Panc1 (cell line): ENCODE results near the gene SNX22. TPM values are rescaled to one million over a fixed set of nuclear protein-coding genes. Genes with fewer than 3 reads are reported as not detected.

Experiments used
- ATAC-seq: fragments of 200-7000 bp; cut with Tn5 transposase; 2 replicates; pipeline ENCODE4 v1.9.1; 2020; ENCODE audit warnings: mild to moderate bottlenecking, moderate library complexity
- BruUV-seq: library from RNA; stranded (reverse); fragments of 400-500 nt; replicated peaks from 2 replicates; lab custom pipeline; 2021; lab: Mats Ljungman, UMichigan
- CTCF ChIA-PET: fragments of 300-600 bp; sonication (Branson Sonifier 250); formaldehyde crosslinking; loops from one replicate; lab custom pipeline; 2022; ENCODE audit warnings: antibody characterized with exemption; lab: Charles Lee
- POLR2A ChIA-PET: fragments of 300-600 bp; sonication (Branson Sonifier 250); formaldehyde crosslinking; loops from one replicate; lab custom pipeline; 2022; ENCODE audit warnings: antibody characterized with exemption; lab: Charles Lee
- DNase-seq: peaks from one replicate; pipeline ENCODE4 v3.0.0-alpha.2; 2010; ENCODE audit warnings: low read depth, low spot score
- H3K27ac ChIP-seq: 2 replicates; pipeline ENCODE4 v1.5.1; 2011; ENCODE audit warnings: mild to moderate bottlenecking, low read length, inconsistent platforms
- H3K27me3 ChIP-seq: fragments of 200-500 bp; sonication (Bioruptor generic); 2 replicates; pipeline ENCODE4 v1.6.0; 2014; ENCODE audit warnings: low read length, inconsistent platforms; ENCODE audit not compliant: control insufficient read depth, insufficient read depth
- H3K36me3 ChIP-seq: fragments of 200-500 bp; sonication (Bioruptor generic); 2 replicates; pipeline ENCODE4 v1.5.1; 2014; ENCODE audit warnings: inconsistent platforms, mild to moderate bottlenecking, low read length, moderate library complexity; ENCODE audit not compliant: control insufficient read depth, insufficient read depth
- H3K4me1 ChIP-seq: 2 replicates; pipeline ENCODE4 v1.5.1; 2011; ENCODE audit warnings: inconsistent platforms, mild to moderate bottlenecking, low read length, moderate library complexity; ENCODE audit not compliant: control insufficient read depth, insufficient read depth
- H3K4me3 ChIP-seq, 2 experiments: 2 replicates each; pipeline ENCODE4 v1.5.1; 2011 to 2012; ENCODE audit warnings: low read depth in 2 of 2, low read length in 2 of 2, mild to moderate bottlenecking in 2 of 2, inconsistent platforms in 1 of 2, moderate library complexity in 1 of 2
- H3K9me3 ChIP-seq: fragments of 200-500 bp; sonication (Bioruptor generic); 2 replicates; pipeline ENCODE4 v1.5.1; 2014; ENCODE audit warnings: low read depth, mild to moderate bottlenecking, inconsistent platforms, low read length, moderate library complexity; ENCODE audit not compliant: control insufficient read depth, insufficient read depth
- POLR2AphosphoS5 ChIP-seq: IDR thresholded peaks from 2 replicates; pipeline ENCODE4 v1.6.1; 2012; ENCODE audit warnings: mild to moderate bottlenecking, low read depth, low read length, moderate library complexity
- SIN3A ChIP-seq: IDR thresholded peaks from 2 replicates; pipeline ENCODE4 v1.6.1; 2012; ENCODE audit warnings: low read depth, mild to moderate bottlenecking, low read length, moderate library complexity, borderline replicate concordance; ENCODE audit not compliant: insufficient read depth
- TCF7L2 ChIP-seq: IDR thresholded peaks from 2 replicates; pipeline ENCODE4 v1.6.1; 2011; ENCODE audit warnings: mild to moderate bottlenecking, low read depth, low read length, inconsistent platforms
- in situ Hi-C: cut with HindIII; loops from 2 replicates; pipeline ENCODE4 v1.10.0; 2016; ENCODE audit warnings: low sequenced_read_pairs, low pct_unique_long_range_greater_than_20kb
- intact Hi-C: fragments of 100-400 bp; cut with micrococcal nuclease; formaldehyde crosslinking; loops from one replicate; pipeline ENCODE4 v1.10.0; 2022; ENCODE audit not compliant: unreplicated experiment
- total RNA-seq: library from RNA; stranded (reverse); gene quantifications from one replicate; pipeline ENCODE4 v1.2.1, GENCODE V29; 2021; ENCODE audit not compliant: unreplicated experiment
- TF ChIP-seq, protein P1 (sequence below): fragments of 450-650 bp; IDR thresholded peaks from 2 replicates; pipeline ENCODE4 v1.5.1; 2017; ENCODE audit warnings: mild to moderate bottlenecking
- TF ChIP-seq, protein P2 (sequence below), 2 experiments: IDR thresholded peaks; 2 replicates each; pipeline ENCODE4 v1.6.1; 2011 to 2012; ENCODE audit warnings: low read depth in 2 of 2, control low read depth in 1 of 2, low read length in 1 of 2, mild to moderate bottlenecking in 1 of 2, moderate library complexity in 1 of 2; ENCODE audit not compliant: insufficient read depth in 1 of 2

The SNX22 gene
- total RNA-seq, 1 experiment from 2014 or later = 2.3 TPM

DNA sequence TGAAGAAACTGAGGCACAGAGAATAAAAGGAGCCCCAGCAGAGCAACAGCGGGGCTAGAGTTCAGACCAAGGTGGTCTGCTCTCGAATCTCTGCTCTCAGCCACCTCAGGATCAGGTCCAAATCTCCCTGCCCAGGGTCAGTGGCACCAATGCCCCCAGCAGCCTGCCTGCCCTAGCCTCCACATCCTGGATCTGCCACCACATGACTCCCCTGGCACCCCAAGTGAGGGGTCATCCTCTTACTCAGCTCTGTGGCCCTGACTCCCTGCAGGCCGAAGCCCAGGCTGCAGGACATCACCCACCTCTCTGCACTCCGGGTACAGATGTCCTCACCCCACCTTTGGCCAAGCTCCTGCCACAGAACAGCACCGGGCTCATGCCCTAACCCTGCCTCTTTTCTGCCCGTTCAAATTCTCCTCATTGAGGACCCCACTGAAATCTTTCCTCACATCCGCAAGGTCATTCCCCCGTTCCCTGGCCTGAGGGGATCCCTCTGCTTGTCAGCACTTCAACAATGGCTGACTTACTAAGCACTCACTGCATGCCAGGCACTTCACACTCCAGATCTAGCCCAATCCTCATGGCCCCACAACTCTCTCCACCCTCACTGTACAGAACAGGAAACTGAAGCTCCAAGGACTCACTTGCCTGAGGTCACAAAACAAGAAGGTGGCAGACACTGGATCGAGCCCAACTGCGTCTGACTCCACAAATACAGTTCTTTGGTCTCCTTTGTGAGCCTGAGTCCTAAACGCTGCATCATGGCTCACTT lies 7.0 kb downstream of the SNX22 start:
- Histone ChIP-seq H3K4me1 (peaks cover 8% of the 10 kb centered on the region), H3K9me3 (no peaks in the 10 kb centered on the region), H3K36me3 (peaks cover 18% of the 10 kb centered on the region), H3K27ac (peak overlapping the region; percentile 23; the same call in 1 of the 2 replicates), H3K27me3 (no peaks in the 10 kb centered on the region), H3K4me3 (no peak overlapping the region)
- no peak for TF ChIP-seq POLR2AphosphoS5
- TF ChIP-seq TCF7L2 = no peak
- TF ChIP-seq SIN3A = no peak
- TF ChIP-seq, protein P1, sequence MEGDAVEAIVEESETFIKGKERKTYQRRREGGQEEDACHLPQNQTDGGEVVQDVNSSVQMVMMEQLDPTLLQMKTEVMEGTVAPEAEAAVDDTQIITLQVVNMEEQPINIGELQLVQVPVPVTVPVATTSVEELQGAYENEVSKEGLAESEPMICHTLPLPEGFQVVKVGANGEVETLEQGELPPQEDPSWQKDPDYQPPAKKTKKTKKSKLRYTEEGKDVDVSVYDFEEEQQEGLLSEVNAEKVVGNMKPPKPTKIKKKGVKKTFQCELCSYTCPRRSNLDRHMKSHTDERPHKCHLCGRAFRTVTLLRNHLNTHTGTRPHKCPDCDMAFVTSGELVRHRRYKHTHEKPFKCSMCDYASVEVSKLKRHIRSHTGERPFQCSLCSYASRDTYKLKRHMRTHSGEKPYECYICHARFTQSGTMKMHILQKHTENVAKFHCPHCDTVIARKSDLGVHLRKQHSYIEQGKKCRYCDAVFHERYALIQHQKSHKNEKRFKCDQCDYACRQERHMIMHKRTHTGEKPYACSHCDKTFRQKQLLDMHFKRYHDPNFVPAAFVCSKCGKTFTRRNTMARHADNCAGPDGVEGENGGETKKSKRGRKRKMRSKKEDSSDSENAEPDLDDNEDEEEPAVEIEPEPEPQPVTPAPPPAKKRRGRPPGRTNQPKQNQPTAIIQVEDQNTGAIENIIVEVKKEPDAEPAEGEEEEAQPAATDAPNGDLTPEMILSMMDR = no peak
- TF ChIP-seq, protein P2, sequence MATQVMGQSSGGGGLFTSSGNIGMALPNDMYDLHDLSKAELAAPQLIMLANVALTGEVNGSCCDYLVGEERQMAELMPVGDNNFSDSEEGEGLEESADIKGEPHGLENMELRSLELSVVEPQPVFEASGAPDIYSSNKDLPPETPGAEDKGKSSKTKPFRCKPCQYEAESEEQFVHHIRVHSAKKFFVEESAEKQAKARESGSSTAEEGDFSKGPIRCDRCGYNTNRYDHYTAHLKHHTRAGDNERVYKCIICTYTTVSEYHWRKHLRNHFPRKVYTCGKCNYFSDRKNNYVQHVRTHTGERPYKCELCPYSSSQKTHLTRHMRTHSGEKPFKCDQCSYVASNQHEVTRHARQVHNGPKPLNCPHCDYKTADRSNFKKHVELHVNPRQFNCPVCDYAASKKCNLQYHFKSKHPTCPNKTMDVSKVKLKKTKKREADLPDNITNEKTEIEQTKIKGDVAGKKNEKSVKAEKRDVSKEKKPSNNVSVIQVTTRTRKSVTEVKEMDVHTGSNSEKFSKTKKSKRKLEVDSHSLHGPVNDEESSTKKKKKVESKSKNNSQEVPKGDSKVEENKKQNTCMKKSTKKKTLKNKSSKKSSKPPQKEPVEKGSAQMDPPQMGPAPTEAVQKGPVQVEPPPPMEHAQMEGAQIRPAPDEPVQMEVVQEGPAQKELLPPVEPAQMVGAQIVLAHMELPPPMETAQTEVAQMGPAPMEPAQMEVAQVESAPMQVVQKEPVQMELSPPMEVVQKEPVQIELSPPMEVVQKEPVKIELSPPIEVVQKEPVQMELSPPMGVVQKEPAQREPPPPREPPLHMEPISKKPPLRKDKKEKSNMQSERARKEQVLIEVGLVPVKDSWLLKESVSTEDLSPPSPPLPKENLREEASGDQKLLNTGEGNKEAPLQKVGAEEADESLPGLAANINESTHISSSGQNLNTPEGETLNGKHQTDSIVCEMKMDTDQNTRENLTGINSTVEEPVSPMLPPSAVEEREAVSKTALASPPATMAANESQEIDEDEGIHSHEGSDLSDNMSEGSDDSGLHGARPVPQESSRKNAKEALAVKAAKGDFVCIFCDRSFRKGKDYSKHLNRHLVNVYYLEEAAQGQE (IDR thresholded peaks at IDR 0.05; ENCODE audit: insufficient read depth in 1 of 2, low read depth in 2 of 2, low read length in 1 of 2) = no peak
- DNase-seq = no peak
- POLR2A ChIA-PET = interaction anchor here (0.7 kb wide), 1 partner anchor 80 kb away, joined by 4 read pairs; no protein-coding TSS in a partner anchor
- in situ Hi-C loops (no loop called here), intact Hi-C loops (no loop called here)
- CTCF ChIA-PET = no interaction called here
- ATAC-seq = no peak
- no TSS peak for BruUV-seq

DNA sequence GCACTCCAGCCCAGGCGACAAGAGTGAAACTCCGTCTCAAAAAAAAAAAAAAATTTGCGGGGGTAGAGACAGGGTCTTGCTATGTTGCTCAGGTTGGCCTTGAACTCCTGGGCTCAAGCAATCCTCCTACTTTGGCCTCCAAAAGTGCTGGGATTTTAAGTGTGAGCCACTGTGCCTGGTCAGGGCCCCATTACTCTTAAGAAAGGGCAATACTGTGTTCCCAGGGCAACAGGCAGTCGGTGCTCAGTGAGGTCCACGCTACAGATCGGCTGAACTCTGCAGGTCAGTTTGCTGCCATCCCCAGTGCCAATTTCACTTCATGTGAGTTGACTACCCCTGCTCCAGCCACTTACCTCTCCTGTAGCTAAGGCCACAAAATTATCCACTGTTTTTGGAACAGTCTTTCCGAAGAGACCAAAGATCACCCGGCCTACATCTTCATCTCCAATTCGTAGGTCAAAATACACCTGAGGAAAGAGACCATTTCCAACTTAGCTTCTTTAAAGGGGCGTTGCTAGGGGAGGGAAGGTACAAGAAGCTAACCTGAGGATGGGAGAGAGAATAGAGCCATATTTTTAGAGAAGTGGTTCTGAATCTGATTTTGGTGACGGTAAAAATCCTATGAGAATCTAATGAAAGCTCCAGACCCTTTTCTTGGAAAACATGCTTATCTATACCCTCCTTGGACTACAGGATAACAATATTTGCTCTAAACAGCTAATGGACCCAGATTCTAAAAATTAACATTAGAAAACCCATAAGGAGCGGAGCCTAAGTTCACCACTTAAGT lies 10.4 kb downstream of the SNX22 start:
- intact Hi-C loops = no loop called here
- DNase-seq (no peak), ATAC-seq (no peak)
- Histone ChIP-seq H3K9me3 (no peaks in the 10 kb centered on the region), H3K4me3 (peak overlapping the region; percentile 84 to 86), H3K27ac (peak overlapping the region; percentile 96), H3K4me1 (peaks cover 8% of the 10 kb centered on the region; the same call in 1 of the 2 replicates), H3K27me3 (no peaks in the 10 kb centered on the region), H3K36me3 (peaks cover 18% of the 10 kb centered on the region)
- in situ Hi-C loops = no loop called here
- TSS peak; percentile 89 for BruUV-seq
- ChIA-PET POLR2A (interaction anchor here (0.7 to 1.0 kb wide), 2 partner anchors 58 to 194 kb away, joined by 3 read pairs; partner anchors contain the start of gene CSNK1G1), CTCF (interaction anchor here (0.8 kb wide), 1 partner anchor 581 kb away, joined by 3 read pairs; no protein-coding TSS in a partner anchor)
- TF ChIP-seq TCF7L2 (no peak), POLR2AphosphoS5 (no peak), SIN3A (no peak)
- TF ChIP-seq, protein P1 = no peak
- TF ChIP-seq, protein P2 (IDR thresholded peaks at IDR 0.05; ENCODE audit: insufficient read depth in 1 of 2, low read depth in 2 of 2, low read length in 1 of 2) = no peak
